Measurements from ENCODE around the gene NAV2. TPM values are rescaled to one million over a fixed set of nuclear protein-coding genes. Genes with fewer than 3 reads are reported as not detected.

The NAV2 gene
- polyA plus RNA-seq, 1 donor from 2014 or later: 3.0 TPM

- Histone ChIP-seq H3K9ac (ENCODE audit: low read length) (no peak overlapping the region), H3K79me2 (replicated peaks; ENCODE audit: insufficient read depth, low read length) (no peaks in the 10 kb centered on the region), H2AFZ (ENCODE audit: low read depth, low read length) (no peak overlapping the region), H4K20me1 (ENCODE audit: insufficient read depth) (no peaks in the 10 kb centered on the region), H3K4me2 (ENCODE audit: low read length) (no peak overlapping the region), H3F3A (ENCODE audit: insufficient read depth, low read length, poor library complexity, severe bottlenecking) (no peaks in the 10 kb centered on the region), H3K9me2 (ENCODE audit: insufficient read depth, low read length) (no peaks in the 10 kb centered on the region), H3K4me3 (ENCODE audit: low read length) (no peak overlapping the region), H3K27me3 (ENCODE audit: insufficient read depth, low read depth, low read length) (no peaks in the 10 kb centered on the region), H3K27ac (ENCODE audit: low read length) (no peak overlapping the region), H3K9me3 (ENCODE audit: low read length) (no peaks in the 10 kb centered on the region), H3K36me3 (ENCODE audit: insufficient read depth, low read length) (no peaks in the 10 kb centered on the region)
- TF ChIP-seq POLR2AphosphoS5 (IDR thresholded peaks at IDR 0.05) (no peak), RAD21 (conservative IDR thresholded peaks at IDR 0.05) (no peak), SMC3 (conservative IDR thresholded peaks at IDR 0.05; ENCODE audit: poor library complexity) (no peak), EZH2 (IDR thresholded peaks at IDR 0.05; ENCODE audit: borderline replicate concordance, insufficient read depth, low read length, poor library complexity, severe bottlenecking) (no peak), CTCF (IDR thresholded peaks at IDR 0.05; ENCODE audit: poor library complexity, severe bottlenecking) (no peak), EP300 (conservative IDR thresholded peaks at IDR 0.05; ENCODE audit: poor library complexity, severe bottlenecking) (no peak), TAF1 (IDR thresholded peaks at IDR 0.05; ENCODE audit: low read depth) (no peak)
Measured at GRCh38 chr11:20036626-20037335, 324.1 kb downstream of the NAV2 start.

- Histone ChIP-seq H4K20me1 (ENCODE audit: insufficient read depth) (no peaks in the 10 kb centered on the region), H3K27me3 (ENCODE audit: insufficient read depth, low read depth, low read length) (no peaks in the 10 kb centered on the region), H3K4me2 (ENCODE audit: low read length) (no peak overlapping the region), H3K27ac (ENCODE audit: low read length) (no peak overlapping the region), H3K36me3 (ENCODE audit: insufficient read depth, low read length) (no peaks in the 10 kb centered on the region), H3K9me3 (ENCODE audit: low read length) (no peaks in the 10 kb centered on the region), H3K79me2 (replicated peaks; ENCODE audit: insufficient read depth, low read length) (no peaks in the 10 kb centered on the region), H3K9ac (ENCODE audit: low read length) (no peak overlapping the region), H3F3A (ENCODE audit: insufficient read depth, low read length, poor library complexity, severe bottlenecking) (no peaks in the 10 kb centered on the region), H3K4me3 (ENCODE audit: low read length) (no peak overlapping the region), H3K9me2 (ENCODE audit: insufficient read depth, low read length) (no peaks in the 10 kb centered on the region), H2AFZ (ENCODE audit: low read depth, low read length) (no peak overlapping the region)
- TF ChIP-seq RAD21 (conservative IDR thresholded peaks at IDR 0.05) (no peak), REST (IDR thresholded peaks at IDR 0.05; ENCODE audit: borderline replicate concordance) (no peak), TAF1 (IDR thresholded peaks at IDR 0.05; ENCODE audit: low read depth) (no peak), SMC3 (conservative IDR thresholded peaks at IDR 0.05; ENCODE audit: poor library complexity) (no peak), EP300 (conservative IDR thresholded peaks at IDR 0.05; ENCODE audit: poor library complexity, severe bottlenecking) (no peak), EZH2 (IDR thresholded peaks at IDR 0.05; ENCODE audit: borderline replicate concordance, insufficient read depth, low read length, poor library complexity, severe bottlenecking) (no peak), CTCF (IDR thresholded peaks at IDR 0.05; ENCODE audit: poor library complexity, severe bottlenecking) (no peak), MXI1 (conservative IDR thresholded peaks at IDR 0.05; ENCODE audit: poor library complexity, severe bottlenecking) (no peak), POLR2AphosphoS5 (IDR thresholded peaks at IDR 0.05) (no peak)
Measured at GRCh38 chr11:20037396-20038153, 324.9 kb downstream of the NAV2 start.

Measured in neural cell (in vitro differentiated cells).